ENCODE data around the gene OPN4.
"Not testable (repeated sequence)": the region's sequence is repeated elsewhere in the genome, so short reads cannot be mapped to it uniquely, and the experiment has no call there.

The OPN4 gene

DNA sequence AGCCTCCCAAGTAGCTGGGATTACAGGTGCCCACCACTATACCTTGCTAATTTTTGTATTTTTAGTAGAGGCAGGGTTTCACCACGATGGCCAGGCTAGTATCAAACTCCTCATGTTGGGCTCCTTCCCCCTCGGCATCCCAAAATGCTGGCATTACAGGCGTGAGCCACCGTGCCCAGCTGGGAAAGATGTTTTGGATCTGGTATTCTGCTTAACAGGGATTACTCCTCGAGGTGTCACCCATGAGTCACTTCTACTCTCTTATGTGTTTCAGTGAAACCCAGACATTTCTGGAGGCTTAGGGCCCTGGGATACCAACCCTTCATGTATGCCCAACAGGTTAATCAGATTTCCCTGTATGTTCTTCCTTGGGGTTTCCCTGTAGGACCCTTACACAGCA is 11.8 kb upstream of the OPN4 start:
- Mint-ChIP-seq H3K9me3 (ENCODE audit: low read depth) (peaks cover 9% of the 10 kb centered on the region), H3K27ac (no peak overlapping the region), H3K36me3 (peaks cover 5% of the 10 kb centered on the region), H3K27me3 (peaks cover 4% of the 10 kb centered on the region), H3K4me1 (ENCODE audit: low read depth) (no peaks in the 10 kb centered on the region), H3K4me3 (no peak overlapping the region)

DNA sequence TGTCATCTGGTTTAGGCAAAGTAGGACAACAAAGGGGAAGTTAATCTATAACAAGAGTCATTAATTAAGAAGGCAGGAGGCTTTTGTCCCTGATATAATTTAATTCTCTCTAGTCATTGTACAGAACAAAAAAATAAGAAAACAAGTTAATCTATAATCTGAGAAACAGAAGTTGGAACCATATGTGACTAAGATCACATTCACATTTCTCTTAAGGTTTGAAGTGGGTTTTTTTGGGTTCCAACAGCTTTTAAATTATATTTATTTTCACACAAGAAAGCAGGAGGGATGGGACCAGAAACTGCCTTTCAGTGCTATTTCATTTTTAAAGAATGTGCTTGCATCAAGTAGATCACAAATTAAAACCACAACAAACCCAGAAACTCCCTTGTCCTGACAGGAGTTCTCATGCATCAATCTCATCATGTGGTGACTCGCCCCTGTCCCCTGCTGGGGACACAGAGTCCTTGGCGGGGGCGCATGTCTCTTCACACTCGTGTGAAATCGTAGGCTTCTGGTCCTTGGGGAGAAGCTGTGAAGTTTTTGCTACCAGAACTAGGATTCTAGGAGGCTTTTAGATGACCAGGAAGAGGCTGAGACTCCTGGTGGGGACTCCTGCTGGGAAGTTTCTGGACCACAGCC is 10.1 kb upstream of the OPN4 start:
- peaks cover 9% of the 10 kb centered on the region for H3K9me3 Mint-ChIP-seq (ENCODE audit: low read depth)
- peaks cover 5% of the 10 kb centered on the region for H3K36me3 Mint-ChIP-seq
- H3K27me3 Mint-ChIP-seq = peaks cover 4% of the 10 kb centered on the region
- H3K27ac Mint-ChIP-seq = no peak overlapping the region
- H3K4me3 Mint-ChIP-seq = no peak overlapping the region
- no peaks in the 10 kb centered on the region for H3K4me1 Mint-ChIP-seq (ENCODE audit: low read depth)

DNA sequence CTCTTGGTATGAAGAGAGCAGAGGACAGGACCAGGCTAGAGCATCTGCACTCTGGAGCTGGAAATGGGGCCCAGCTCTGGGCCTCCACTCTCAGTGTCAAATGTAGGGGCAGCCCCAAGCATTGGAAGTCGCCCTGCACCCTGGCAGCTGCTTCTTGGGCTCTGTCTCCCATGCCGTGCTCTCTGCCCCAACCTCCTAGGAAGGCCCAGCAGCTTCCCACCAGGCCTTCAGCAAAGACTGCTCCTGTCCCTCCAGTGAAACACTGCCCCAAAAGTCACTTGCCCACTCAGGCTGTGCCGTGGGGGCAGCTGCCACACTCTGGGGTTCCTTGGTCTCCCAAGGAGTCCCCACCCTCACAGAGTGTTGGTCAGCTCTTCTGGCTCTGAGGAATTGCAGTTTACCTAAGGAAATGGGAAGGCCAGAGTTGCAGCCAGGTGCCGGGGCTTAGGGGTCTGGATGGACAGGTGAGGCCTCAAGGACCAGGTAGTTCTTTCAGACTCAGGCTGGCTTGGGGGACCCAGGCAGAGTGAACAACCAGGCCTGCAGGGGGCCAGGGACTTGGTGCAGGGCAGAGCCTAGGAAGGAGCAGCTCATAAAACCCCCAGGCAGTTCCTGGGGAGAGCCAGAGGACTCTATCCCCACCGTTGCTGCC is 9.4 kb upstream of the OPN4 start:
- H3K4me3 Mint-ChIP-seq = no peak overlapping the region
- peaks cover 5% of the 10 kb centered on the region for H3K36me3 Mint-ChIP-seq
- H3K4me1 Mint-ChIP-seq (ENCODE audit: low read depth) = no peaks in the 10 kb centered on the region
- H3K27me3 Mint-ChIP-seq = peaks cover 4% of the 10 kb centered on the region
- H3K27ac Mint-ChIP-seq = no peak overlapping the region
- peaks cover 9% of the 10 kb centered on the region for H3K9me3 Mint-ChIP-seq (ENCODE audit: low read depth)

GRCh38 chr10:86645621-86646165 is 8.7 kb upstream of the OPN4 start:
- not testable (repeated sequence) for H3K4me3 Mint-ChIP-seq; H3K27ac Mint-ChIP-seq; H3K27me3 Mint-ChIP-seq; H3K4me1 Mint-ChIP-seq (ENCODE audit: low read depth); H3K36me3 Mint-ChIP-seq; H3K9me3 Mint-ChIP-seq (ENCODE audit: low read depth)

DNA sequence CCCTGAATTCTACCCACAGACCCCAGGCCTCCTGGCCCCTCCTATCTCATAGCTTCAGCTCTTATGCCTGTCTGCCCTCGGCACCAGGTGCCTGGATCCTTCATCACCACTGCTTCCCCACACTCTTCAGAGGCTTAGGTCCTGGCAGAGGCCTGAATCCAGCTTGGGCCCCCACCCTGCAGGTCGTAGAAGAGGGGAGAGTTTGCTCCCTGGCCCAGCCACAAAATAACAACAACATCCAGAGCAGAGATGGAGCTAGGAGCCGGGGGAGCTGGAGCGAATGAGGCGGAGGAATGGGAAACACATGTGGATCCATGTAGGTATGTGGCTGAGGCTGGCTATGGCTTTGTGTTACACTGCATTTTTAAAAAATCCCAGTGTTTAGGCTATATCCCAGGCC is 7.8 kb upstream of the OPN4 start:
- H3K36me3 Mint-ChIP-seq = peaks cover 5% of the 10 kb centered on the region
- no peaks in the 10 kb centered on the region for H3K4me1 Mint-ChIP-seq (ENCODE audit: low read depth)
- no peak overlapping the region for H3K4me3 Mint-ChIP-seq
- H3K27me3 Mint-ChIP-seq = peaks cover 2% of the 10 kb centered on the region
- H3K27ac Mint-ChIP-seq = no peak overlapping the region
- peaks cover 6% of the 10 kb centered on the region for H3K9me3 Mint-ChIP-seq (ENCODE audit: low read depth)

DNA sequence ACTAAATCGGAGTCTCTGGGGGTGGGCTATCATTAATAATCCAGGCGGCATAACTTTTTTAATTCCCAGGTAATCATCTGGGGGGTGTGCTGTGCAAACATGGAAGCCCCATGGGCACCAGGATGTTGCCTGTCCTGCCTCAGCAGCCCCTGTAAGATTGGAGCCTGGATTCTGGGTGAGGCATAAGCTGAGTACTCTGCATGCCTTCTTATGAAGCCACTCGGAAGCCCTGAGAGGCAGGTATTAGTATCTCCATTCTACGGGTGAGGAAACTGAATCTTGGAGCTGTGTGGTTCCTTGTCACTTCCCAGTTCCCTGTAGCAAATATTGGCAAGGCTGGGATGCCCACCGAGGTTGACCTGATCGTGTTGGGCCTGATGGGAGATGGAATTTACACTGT is 7.4 kb upstream of the OPN4 start:
- Mint-ChIP-seq H3K27ac (no peak overlapping the region), H3K9me3 (ENCODE audit: low read depth) (peaks cover 2% of the 10 kb centered on the region), H3K36me3 (peaks cover 2% of the 10 kb centered on the region), H3K4me3 (no peak overlapping the region), H3K27me3 (no peaks in the 10 kb centered on the region), H3K4me1 (ENCODE audit: low read depth) (no peaks in the 10 kb centered on the region)

DNA sequence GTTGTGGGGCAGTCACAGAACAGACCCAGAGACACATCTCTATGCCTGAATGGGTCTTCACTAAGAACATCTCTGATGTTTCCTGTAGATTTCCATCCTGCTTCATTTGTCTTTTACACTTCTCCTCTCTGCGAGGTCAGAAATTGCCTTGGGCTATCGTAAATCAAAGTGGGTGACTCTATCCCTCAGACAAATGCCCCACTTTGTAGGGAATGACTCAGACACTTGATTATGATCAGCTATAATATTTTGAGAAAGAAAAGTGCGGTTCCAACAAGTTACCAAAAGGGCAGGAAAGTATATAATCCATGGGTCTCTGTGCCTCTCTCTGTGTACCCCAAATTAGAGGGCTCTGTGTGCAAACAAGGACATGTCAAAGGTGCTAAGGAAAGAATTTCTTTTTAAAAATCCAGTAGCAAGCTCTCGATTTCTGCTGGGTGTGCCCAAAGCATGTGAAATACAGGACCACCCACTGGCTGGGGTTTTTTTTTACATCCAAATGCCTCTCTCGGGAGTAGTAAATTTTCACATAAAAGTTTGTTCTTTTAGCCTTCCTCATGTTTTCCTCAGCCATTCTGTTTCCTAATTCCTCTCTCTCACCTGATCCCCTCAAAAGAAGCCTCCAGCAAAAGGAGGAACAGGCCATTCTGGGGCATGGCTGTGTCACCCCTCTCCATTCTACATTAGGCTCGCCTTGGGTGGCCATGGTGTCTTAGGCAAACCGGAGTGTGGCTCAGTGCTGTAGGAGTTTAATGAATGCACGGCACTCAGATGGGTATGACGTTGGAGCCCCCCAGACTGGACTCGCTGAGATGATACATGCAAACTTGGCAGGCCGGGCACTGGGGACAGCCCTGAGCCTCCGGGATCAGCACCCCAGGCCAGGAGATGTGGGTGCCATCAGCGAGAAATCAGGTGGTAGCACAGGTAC is 6.3 kb upstream of the OPN4 start:
- Mint-ChIP-seq H3K27ac (no peak overlapping the region), H3K9me3 (ENCODE audit: low read depth) (no peaks in the 10 kb centered on the region), H3K4me1 (ENCODE audit: low read depth) (no peaks in the 10 kb centered on the region), H3K4me3 (no peak overlapping the region), H3K36me3 (no peaks in the 10 kb centered on the region), H3K27me3 (no peaks in the 10 kb centered on the region)

DNA sequence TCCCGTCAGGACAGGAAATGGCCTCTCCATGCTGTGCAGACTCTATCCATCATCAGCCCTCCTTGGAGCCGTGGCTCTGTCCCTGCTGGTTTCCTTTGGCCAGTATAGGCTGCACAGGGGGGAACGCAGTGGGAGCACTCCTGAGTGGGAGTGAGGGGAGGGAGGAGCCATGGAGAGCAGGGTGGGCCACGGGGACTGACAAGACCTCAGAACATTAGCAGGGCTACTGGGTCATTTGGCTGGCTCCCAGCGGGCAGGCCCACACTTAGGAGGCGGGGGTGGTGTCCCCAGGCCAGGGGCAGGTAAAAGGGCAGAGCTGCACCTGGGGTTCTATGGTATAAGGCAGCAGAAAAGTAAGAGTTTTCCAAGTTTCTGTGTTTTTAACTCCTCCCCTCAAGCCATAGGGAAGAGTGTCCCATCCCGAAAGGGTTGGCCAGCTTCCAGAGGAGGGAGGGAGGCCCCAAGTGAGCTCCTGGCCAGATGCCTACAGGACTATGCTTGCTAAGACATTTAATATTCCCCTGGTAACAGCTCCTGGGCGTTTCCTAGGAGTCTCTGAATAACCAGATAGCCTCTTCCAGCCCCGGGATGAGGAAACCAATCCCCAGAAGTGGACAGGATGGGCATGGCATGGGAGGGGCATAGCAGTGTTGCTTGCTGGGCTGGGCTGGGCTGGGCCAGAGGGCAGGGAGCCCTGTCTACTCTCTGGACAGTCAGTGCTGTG is 5.5 kb upstream of the OPN4 start:
- Mint-ChIP-seq H3K27me3 (no peaks in the 10 kb centered on the region), H3K4me3 (no peak overlapping the region), H3K4me1 (ENCODE audit: low read depth) (no peaks in the 10 kb centered on the region), H3K9me3 (ENCODE audit: low read depth) (no peaks in the 10 kb centered on the region), H3K36me3 (no peaks in the 10 kb centered on the region), H3K27ac (no peak overlapping the region)

GRCh38 chr10:86649471-86650150 is 4.7 kb upstream of the OPN4 start:
- H3K27me3 Mint-ChIP-seq = no peaks in the 10 kb centered on the region
- H3K36me3 Mint-ChIP-seq = no peaks in the 10 kb centered on the region
- no peak overlapping the region for H3K4me3 Mint-ChIP-seq
- no peak overlapping the region for H3K27ac Mint-ChIP-seq
- no peaks in the 10 kb centered on the region for H3K9me3 Mint-ChIP-seq (ENCODE audit: low read depth)
- no peaks in the 10 kb centered on the region for H3K4me1 Mint-ChIP-seq (ENCODE audit: low read depth)

GRCh38 chr10:86650151-86650550 is 4.2 kb upstream of the OPN4 start:
- Mint-ChIP-seq H3K36me3 (no peaks in the 10 kb centered on the region), H3K27ac (no peak overlapping the region), H3K9me3 (ENCODE audit: low read depth) (no peaks in the 10 kb centered on the region), H3K4me3 (no peak overlapping the region), H3K27me3 (no peaks in the 10 kb centered on the region), H3K4me1 (ENCODE audit: low read depth) (no peaks in the 10 kb centered on the region)

DNA sequence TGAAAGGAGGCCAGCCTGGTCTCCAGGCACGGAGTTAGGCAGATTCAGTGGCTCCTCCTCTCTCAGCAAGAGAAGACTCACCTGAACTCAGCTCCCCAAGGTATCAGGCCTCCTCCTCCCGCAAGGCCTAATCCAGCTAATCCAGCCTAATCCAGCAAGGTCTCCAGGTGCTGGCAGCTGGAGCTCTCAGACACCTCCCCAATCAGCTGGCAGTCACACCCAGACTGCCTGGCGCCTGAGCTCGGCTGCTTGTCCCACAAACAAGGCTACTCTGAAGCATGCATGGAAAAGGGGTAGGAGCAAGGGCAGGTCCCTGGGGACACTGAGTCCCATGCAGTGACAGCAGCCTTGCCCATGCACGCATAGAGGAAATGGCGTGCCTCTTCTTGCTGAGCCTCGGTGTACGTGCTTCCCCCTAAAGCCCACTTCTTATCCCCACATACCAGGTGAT is 3.3 kb upstream of the OPN4 start:
- Mint-ChIP-seq H3K4me1 (ENCODE audit: low read depth) (no peaks in the 10 kb centered on the region), H3K36me3 (no peaks in the 10 kb centered on the region), H3K4me3 (no peak overlapping the region), H3K27ac (no peak overlapping the region), H3K9me3 (ENCODE audit: low read depth) (no peaks in the 10 kb centered on the region), H3K27me3 (no peaks in the 10 kb centered on the region)

- Mint-ChIP-seq H3K27ac (no peak overlapping the region), H3K9me3 (ENCODE audit: low read depth) (no peaks in the 10 kb centered on the region), H3K36me3 (no peaks in the 10 kb centered on the region), H3K4me3 (no peak overlapping the region), H3K4me1 (ENCODE audit: low read depth) (no peaks in the 10 kb centered on the region), H3K27me3 (no peaks in the 10 kb centered on the region)
Measured at GRCh38 chr10:86651631-86652331, 2.6 kb upstream of the OPN4 start.

DNA sequence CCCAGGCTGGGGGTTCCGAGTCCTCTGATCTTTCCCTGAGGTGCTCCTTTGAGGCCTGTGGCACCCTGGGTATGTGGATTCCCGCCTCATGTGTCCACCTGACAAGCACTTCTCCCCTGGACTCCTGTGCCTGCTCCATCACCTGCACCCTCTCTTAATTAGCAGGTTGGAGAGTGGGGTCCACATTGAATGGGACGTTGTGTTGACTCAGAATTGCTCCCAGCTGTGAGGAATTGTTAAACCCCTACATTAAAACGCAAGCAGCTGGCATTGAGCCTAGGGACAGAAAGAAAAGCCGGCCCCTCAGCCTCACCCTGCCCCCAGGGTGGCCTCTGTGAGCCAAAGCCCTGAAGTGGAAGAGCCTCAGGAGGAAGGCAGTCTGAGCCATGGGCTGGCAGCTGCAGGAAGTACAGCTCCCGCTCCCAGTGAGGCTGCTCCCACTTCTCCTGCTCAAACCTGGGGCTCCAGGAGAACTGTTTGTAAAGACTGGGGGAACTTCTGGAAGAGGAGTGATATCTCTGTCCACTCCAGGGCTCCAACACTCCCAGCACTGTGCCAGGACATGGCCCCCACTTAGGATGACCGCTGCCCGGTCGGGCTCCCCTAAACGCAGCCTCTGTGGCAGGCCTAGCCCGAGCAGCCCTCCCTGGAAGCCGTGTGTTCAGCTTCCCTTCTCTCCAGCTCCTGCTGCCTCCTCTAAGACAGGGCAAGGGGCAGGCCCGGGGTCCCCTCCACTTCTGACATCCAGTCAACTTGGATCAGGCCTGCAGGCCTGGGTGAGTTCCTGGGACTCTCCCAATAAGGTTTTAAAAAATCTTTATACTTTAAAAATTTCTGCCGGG is 1.8 kb upstream of the OPN4 start:
- Mint-ChIP-seq H3K27ac (no peak overlapping the region), H3K4me1 (ENCODE audit: low read depth) (no peaks in the 10 kb centered on the region), H3K9me3 (ENCODE audit: low read depth) (no peaks in the 10 kb centered on the region), H3K36me3 (no peaks in the 10 kb centered on the region), H3K4me3 (no peak overlapping the region), H3K27me3 (no peaks in the 10 kb centered on the region)

All from activated naive CD8-positive, alpha-beta T cell (primary cell).